ENCODE results near the gene NAA50.

- TF ChIP-seq CTCF (tag by site-specific recombination; IDR thresholded peaks at IDR 0.05) (no peak), ZNF549 (tag by site-specific recombination; IDR thresholded peaks at IDR 0.05) (no peak), ZNF768 (tag by site-specific recombination; IDR thresholded peaks at IDR 0.05) (no peak), ZNF248 (tag by site-specific recombination; IDR thresholded peaks at IDR 0.05) (no peak), ZNF292 (tag by site-specific recombination; IDR thresholded peaks at IDR 0.05; ENCODE audit: borderline replicate concordance, low read depth) (no peak), ZIC2 (tag by site-specific recombination; IDR thresholded peaks at IDR 0.05) (no peak), ZNF416 (tag by site-specific recombination; IDR thresholded peaks at IDR 0.05) (no peak), ZSCAN5A (tag by site-specific recombination; IDR thresholded peaks at IDR 0.05) (no peak)
Measured at GRCh38 chr3:113695431-113695785, 50.6 kb downstream of the NAA50 start.
